LNCaP clone FGC (cell line): ENCODE data around the gene ZNF273.
"Not testable (repeated sequence)": the region's sequence is repeated elsewhere in the genome, so short reads cannot be mapped to it uniquely, and the experiment has no call there.

Experiments used
- DNase-seq: peaks from one replicate; pipeline ENCODE4 v3.0.0-alpha.2; 2011; ENCODE audit warnings: low read depth
- H3K4me3 ChIP-seq: 2 replicates; pipeline ENCODE4 v1.5.1; 2011; ENCODE audit warnings: mild to moderate bottlenecking, low read depth, low read length, control low read depth
- CTCF ChIP-seq: IDR thresholded peaks from 2 replicates; pipeline ENCODE4 v1.5.1; 2012; ENCODE audit warnings: mild to moderate bottlenecking; ENCODE audit not compliant: control insufficient read depth, insufficient read depth; ENCODE audit errors: extremely low read depth

The ZNF273 gene

GRCh38 chr7:64938540-64938939 lies 35.5 kb downstream of the ZNF273 start:
- H3K4me3 ChIP-seq, result no peak overlapping the region
- no peak for TF ChIP-seq CTCF
- DNase-seq, result no peak

- not testable (repeated sequence) for H3K4me3 ChIP-seq, DNase-seq
Observed at GRCh38 chr7:64940021-64940420, 36.9 kb downstream of the ZNF273 start.

- H3K4me3 ChIP-seq, DNase-seq: not testable (repeated sequence)
Observed at GRCh38 chr7:64944667-64945502, 41.8 kb downstream of the ZNF273 start.

- H3K4me3 ChIP-seq, result no peak overlapping the region
- TF ChIP-seq CTCF, result no peak
- no peak for DNase-seq
Observed at GRCh38 chr7:64945503-64946175, 42.6 kb downstream of the ZNF273 start.

- TF ChIP-seq CTCF, result no peak
- no peak overlapping the region for H3K4me3 ChIP-seq
- no peak for DNase-seq
Observed at GRCh38 chr7:64946772-64947171, 43.7 kb downstream of the ZNF273 start.

GRCh38 chr7:64947252-64948000 lies 44.4 kb downstream of the ZNF273 start:
- H3K4me3 ChIP-seq, result no peak overlapping the region
- no peak for TF ChIP-seq CTCF
- no peak for DNase-seq

- not testable (repeated sequence) for H3K4me3 ChIP-seq, DNase-seq
Observed at GRCh38 chr7:64948774-64949173, 45.7 kb downstream of the ZNF273 start.

GRCh38 chr7:64950673-64951072 lies 47.6 kb downstream of the ZNF273 start:
- DNase-seq, result not testable (repeated sequence)

More at GRCh38 chr7:64950673-64951072, 47.6 kb downstream of the ZNF273 start:
- not testable (repeated sequence) for H3K4me3 ChIP-seq
